GM21576 (cell line): Measurements from ENCODE around the gene OR2T5.
"Not testable (repeated sequence)": the region's sequence is repeated elsewhere in the genome, so short reads cannot be mapped to it uniquely, and the experiment has no call there.

Source experiments
- ATAC-seq: cut with Tn5 transposase; IDR thresholded peaks from one replicate; pipeline ENCODE4 v1.9.1; 2021; ENCODE audit warnings: mild to moderate bottlenecking, moderate library complexity; ENCODE audit not compliant: unreplicated experiment

OR2T5 gene

GRCh38 chr1:248500305-248501035, 12.1 kb downstream of the OR2T5 start:
- not testable (repeated sequence) for ATAC-seq

GRCh38 chr1:248507773-248508172, 19.4 kb downstream of the OR2T5 start, which contains the start of gene OR2G6:
Gene OR2G6, plus strand, starts transcription at chr1:248508073. Its CDS starts 13,574 bp downstream, at chr1:248521647.
- not testable (repeated sequence) for ATAC-seq

GRCh38 chr1:248510217-248510616, 21.8 kb downstream of the OR2T5 start:
- not testable (repeated sequence) for ATAC-seq

GRCh38 chr1:248521856-248522255, 33.5 kb downstream of the OR2T5 start:
- no peak for ATAC-seq

- ATAC-seq = not testable (repeated sequence)
Observed at GRCh38 chr1:248537449-248537848, 49.1 kb downstream of the OR2T5 start.
